Tibial artery (tissue), 4 donors: Measurements from ENCODE around the gene OSTM1.

Source experiments
- DNase-seq, 2 donors: peaks; one replicate each; pipeline ENCODE4 v3.0.0-alpha.2; 2019
- H3K27ac ChIP-seq, 2 donors: fragments of 200-600 bp; sonication (generic) in 1 of 2; 1 replicate in 1 of 2; 2 replicates in 1 of 2; pipeline ENCODE4 v1.5.1; 2018 to 2019; ENCODE audit warnings: mild to moderate bottlenecking in 1 of 2
- H3K27me3 ChIP-seq, 2 donors: fragments of 200-600 bp; sonication (generic) in 1 of 2; one replicate each; pipeline versions ENCODE4 v1.5.1 to v1.6.0; 2016 to 2019
- H3K36me3 ChIP-seq, 3 donors: fragments of 200-600 bp; sonication (generic) in 2 of 3; one replicate each; pipeline ENCODE4 v1.5.1; 2016 to 2019; ENCODE audit warnings: mild to moderate bottlenecking in 2 of 3
- H3K4me1 ChIP-seq, 4 donors: fragments of 200-600 bp; sonication (generic) in 2 of 4; 1 replicate in 3 of 4; 2 replicates in 1 of 4; pipeline ENCODE4 v1.5.1; 2016 to 2019
- H3K4me3 ChIP-seq, 2 donors: fragments of 200-600 bp; sonication (generic) in 1 of 2; 1 replicate in 1 of 2; 2 replicates in 1 of 2; pipeline ENCODE4 v1.5.1; 2018 to 2019; ENCODE audit warnings: mild to moderate bottlenecking in 2 of 2
- H3K9me3 ChIP-seq, 3 donors: fragments of 200-600 bp; sonication (generic) in 1 of 3; one replicate each; pipeline ENCODE4 v1.5.1; 2016 to 2019
- CTCF ChIP-seq, 2 experiments: fragments of 200-600 bp in 1 of 2; fragments of 450-650 bp in 1 of 2; IDR thresholded peaks; one replicate each; pipeline ENCODE4 v1.5.1; 2017 to 2019; ENCODE audit warnings: antibody characterized with exemption in 2 of 2, mild to moderate bottlenecking in 1 of 2, moderate library complexity in 1 of 2
- intact Hi-C: fragments of 100-400 bp; cut with DNase I; formaldehyde crosslinking; loops from one replicate; pipeline ENCODE4 v1.15.0; 2023; ENCODE audit warnings: low total_unique reads

OSTM1 gene

GRCh38 chr6:108030211-108030610, 44.3 kb downstream of the OSTM1 start:
- H3K36me3 ChIP-seq: peaks cover 0 to 8% (median 4%) of the 10 kb centered on the region in 3 donors
- DNase-seq: no peak
- no peak for TF ChIP-seq CTCF (IDR thresholded peaks at IDR 0.05)
- H3K27ac ChIP-seq: no peak overlapping the region
- no peak overlapping the region for H3K4me3 ChIP-seq
- H3K9me3 ChIP-seq: no peaks in the 10 kb centered on the region
- H3K4me1 ChIP-seq: no peaks in the 10 kb centered on the region
- no peaks in the 10 kb centered on the region for H3K27me3 ChIP-seq
- intact Hi-C loops: no loop called here

DNA sequence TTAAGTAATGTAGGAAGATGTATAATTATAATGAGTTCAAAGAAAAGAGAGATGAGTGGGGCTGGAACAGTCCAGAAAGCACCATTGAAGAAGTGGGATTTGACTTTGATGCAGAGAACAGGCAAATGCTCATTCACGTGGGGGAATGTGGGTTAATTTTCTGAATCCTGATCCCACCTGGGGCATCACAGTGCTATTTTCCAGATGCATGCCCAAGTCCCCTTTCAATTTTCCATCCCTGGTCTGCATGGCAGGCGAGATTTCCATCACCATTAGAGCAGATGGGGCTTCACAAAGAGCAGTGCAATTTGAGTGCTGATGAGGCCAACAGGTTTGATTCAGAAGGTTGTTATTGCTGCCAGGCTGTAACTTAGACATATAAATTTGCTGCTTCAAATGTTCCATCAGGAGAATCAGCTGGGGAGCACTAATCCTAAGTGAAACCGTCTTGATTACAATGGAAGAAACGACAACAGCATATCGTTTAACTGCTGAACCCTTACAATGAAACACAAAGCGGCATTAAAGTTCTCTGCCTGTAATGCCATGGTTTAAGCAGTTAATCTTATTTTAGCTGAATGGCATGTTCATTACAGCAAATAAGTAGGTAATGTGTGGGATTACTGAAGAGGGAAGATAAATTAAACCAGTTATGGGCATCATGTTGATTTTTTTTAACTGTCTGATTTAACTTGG, 45.2 kb downstream of the OSTM1 start:
- no peaks in the 10 kb centered on the region for H3K4me1 ChIP-seq
- intact Hi-C loops: no loop called here
- DNase-seq: no peak
- H3K4me3 ChIP-seq: no peak overlapping the region
- no peaks in the 10 kb centered on the region for H3K9me3 ChIP-seq
- H3K36me3 ChIP-seq: peaks cover 0 to 4% (median 0%) of the 10 kb centered on the region in 3 donors
- H3K27ac ChIP-seq: no peak overlapping the region
- no peaks in the 10 kb centered on the region for H3K27me3 ChIP-seq
- no peak for TF ChIP-seq CTCF (IDR thresholded peaks at IDR 0.05)

DNA sequence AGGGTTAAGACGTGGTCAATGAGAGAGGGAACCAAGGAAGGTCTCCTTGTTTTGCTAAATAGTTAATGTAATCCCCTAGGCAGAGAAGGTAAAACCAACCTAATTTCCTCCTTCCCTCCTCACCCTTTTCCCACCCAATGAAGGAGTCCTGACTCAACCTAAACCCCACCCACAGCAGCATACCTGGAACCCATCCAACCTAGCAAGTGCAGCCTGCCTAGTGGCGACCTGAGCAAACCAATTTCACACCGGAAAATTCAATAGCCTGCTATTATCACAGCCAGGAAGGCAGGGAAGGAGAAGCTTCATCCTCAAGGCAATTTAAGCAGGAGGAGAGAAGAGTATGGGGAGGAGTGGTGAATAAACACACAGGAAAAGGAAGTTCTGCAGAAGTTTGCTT, 46.9 kb downstream of the OSTM1 start:
- no peak overlapping the region for H3K27ac ChIP-seq
- intact Hi-C loops: no loop called here
- no peak for TF ChIP-seq CTCF (IDR thresholded peaks at IDR 0.05)
- DNase-seq: no peak
- peaks cover 0 to 3% (median 0%) of the 10 kb centered on the region in 3 donors for H3K36me3 ChIP-seq
- no peaks in the 10 kb centered on the region for H3K4me1 ChIP-seq
- no peaks in the 10 kb centered on the region for H3K9me3 ChIP-seq
- no peak overlapping the region for H3K4me3 ChIP-seq
- no peaks in the 10 kb centered on the region for H3K27me3 ChIP-seq

DNA sequence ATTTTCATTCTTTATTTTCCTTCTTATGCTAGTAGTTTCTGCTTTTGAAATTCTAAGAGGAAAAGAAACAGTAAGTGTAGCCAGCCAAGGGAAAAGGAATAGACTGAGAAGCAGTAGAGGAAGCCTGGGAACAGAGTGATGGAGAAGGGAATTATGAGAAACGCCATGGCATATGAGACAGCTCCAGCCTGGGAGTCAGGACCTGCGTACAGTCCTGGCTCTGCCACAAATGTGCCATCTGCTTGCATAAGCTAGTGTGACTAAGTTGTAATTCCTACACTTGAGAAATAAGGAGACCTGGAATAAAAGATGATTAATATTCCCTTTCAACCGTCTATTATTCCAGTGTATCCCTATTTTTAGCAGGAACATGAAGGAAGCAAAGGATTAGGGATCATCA, 47.5 kb downstream of the OSTM1 start:
- Histone ChIP-seq H3K4me3 (no peak overlapping the region), H3K36me3 (no peaks in the 10 kb centered on the region)
- intact Hi-C loops: no loop called here

GRCh38 chr6:108024427-108025073, 50.0 kb downstream of the OSTM1 start:
- no peak for DNase-seq
- Histone ChIP-seq H3K36me3 (no peaks in the 10 kb centered on the region), H3K4me1 (no peaks in the 10 kb centered on the region), H3K4me3 (no peak overlapping the region), H3K27ac (no peak overlapping the region), H3K27me3 (no peaks in the 10 kb centered on the region), H3K9me3 (no peaks in the 10 kb centered on the region)
- intact Hi-C loops: no loop called here
- no peak for TF ChIP-seq CTCF (IDR thresholded peaks at IDR 0.05)

More for the DNA sequence above, 47.5 kb downstream of the OSTM1 start:
- H3K27me3 ChIP-seq: no peaks in the 10 kb centered on the region
- no peak for DNase-seq
- no peaks in the 10 kb centered on the region for H3K4me1 ChIP-seq
- no peak for TF ChIP-seq CTCF (IDR thresholded peaks at IDR 0.05)
- no peaks in the 10 kb centered on the region for H3K9me3 ChIP-seq
- H3K27ac ChIP-seq: no peak overlapping the region
